Measurements from ENCODE around the gene BCAS3. TPM values are rescaled to one million over a fixed set of nuclear protein-coding genes. Genes with fewer than 3 reads are reported as not detected.

BCAS3 gene
- total RNA-seq, 1 donor from 2014 or later = 30.5 TPM

GRCh38 chr17:61337290-61337689 is 659.6 kb downstream of the BCAS3 start:
- Mint-ChIP-seq H3K4me3 (no peak overlapping the region), H3K36me3 (ENCODE audit: low read depth) (no peaks in the 10 kb centered on the region), H3K27me3 (ENCODE audit: low read depth) (no peaks in the 10 kb centered on the region), H3K4me1 (peaks cover 22% of the 10 kb centered on the region), H3K27ac (ENCODE audit: unreplicated experiment) (no peak overlapping the region), H3K9me3 (no peaks in the 10 kb centered on the region)
- no peak for DNase-seq (ENCODE audit: low read depth, low spot score)
- TF ChIP-seq, protein P1, sequence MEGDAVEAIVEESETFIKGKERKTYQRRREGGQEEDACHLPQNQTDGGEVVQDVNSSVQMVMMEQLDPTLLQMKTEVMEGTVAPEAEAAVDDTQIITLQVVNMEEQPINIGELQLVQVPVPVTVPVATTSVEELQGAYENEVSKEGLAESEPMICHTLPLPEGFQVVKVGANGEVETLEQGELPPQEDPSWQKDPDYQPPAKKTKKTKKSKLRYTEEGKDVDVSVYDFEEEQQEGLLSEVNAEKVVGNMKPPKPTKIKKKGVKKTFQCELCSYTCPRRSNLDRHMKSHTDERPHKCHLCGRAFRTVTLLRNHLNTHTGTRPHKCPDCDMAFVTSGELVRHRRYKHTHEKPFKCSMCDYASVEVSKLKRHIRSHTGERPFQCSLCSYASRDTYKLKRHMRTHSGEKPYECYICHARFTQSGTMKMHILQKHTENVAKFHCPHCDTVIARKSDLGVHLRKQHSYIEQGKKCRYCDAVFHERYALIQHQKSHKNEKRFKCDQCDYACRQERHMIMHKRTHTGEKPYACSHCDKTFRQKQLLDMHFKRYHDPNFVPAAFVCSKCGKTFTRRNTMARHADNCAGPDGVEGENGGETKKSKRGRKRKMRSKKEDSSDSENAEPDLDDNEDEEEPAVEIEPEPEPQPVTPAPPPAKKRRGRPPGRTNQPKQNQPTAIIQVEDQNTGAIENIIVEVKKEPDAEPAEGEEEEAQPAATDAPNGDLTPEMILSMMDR (conservative IDR thresholded peaks at IDR 0.05) = no peak

DNA sequence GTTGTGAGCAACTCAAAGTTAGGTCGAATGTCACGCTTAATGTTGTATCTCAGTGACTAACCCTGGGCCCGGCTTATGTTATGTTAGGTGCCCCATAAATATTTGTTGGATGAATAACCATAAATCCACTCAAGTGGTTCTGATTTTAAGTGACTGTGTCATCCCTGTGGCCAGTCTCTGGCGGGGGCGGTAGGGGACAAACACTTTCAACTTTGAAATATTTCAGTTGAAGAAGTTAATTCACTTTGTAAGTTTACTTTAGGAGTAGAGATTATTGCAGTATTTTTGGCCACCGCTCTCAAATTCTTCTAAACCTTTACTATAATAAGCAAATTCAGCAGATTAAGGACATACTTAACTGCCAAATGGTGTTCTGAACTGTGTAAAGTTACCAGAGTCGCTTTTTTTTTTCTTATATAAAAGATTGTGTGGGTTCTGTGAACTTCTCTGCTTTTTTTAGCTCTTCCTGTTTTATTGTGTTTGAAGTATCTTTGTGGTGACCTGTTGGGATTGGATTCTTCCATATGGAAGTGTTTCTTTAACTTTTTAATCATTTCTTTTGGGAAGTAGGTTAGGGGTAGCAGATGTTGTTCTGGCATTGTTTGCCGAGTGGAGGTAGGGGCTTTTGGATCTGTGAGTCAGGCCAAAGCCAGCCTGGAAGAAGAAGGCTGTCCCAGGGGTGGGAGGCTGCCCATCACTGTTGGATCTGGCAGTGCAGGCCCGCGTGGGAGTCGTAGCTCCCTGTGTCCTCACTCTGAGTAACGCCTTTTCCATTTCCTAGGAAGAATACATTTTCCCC is 660.5 kb downstream of the BCAS3 start:
- no peaks in the 10 kb centered on the region for H3K36me3 Mint-ChIP-seq (ENCODE audit: low read depth)
- DNase-seq (ENCODE audit: low read depth, low spot score) = no peak
- no peak overlapping the region for H3K4me3 Mint-ChIP-seq
- TF ChIP-seq, protein P1 (conservative IDR thresholded peaks at IDR 0.05) = no peak
- no peaks in the 10 kb centered on the region for H3K27me3 Mint-ChIP-seq (ENCODE audit: low read depth)
- H3K9me3 Mint-ChIP-seq = no peaks in the 10 kb centered on the region
- no peak overlapping the region for H3K27ac Mint-ChIP-seq (ENCODE audit: unreplicated experiment)
- H3K4me1 Mint-ChIP-seq = peaks cover 22% of the 10 kb centered on the region

DNA sequence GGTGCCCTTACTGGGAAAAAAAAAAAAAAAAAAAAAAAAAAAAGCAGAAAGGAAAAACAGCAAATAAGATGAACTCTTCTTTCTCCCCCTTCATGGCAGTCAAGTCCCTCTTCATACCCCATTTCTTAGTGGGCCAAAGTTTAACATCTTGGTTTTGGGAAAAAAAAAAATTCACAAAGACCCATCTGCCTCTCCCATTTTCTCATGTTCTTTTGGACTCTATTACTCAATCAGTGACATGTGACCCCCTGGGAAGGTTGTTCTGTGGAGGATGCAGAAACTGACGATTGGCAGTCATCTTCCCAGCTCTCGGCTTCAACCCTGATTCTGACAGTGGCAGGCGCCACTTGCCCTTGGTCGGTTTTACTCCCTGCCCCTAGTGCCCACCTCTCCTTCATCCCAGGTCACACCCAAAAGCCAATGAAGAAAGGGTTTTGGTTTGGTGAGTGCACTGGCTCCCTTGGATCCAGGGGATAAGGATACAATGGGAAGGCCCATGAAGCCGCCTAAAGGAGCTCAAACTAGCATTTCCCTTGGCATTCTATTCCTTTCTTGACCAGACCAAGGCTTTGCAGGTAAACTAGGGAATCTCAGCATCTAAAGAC is 661.3 kb downstream of the BCAS3 start:
- H3K27ac Mint-ChIP-seq (ENCODE audit: unreplicated experiment) = no peak overlapping the region
- H3K27me3 Mint-ChIP-seq (ENCODE audit: low read depth) = no peaks in the 10 kb centered on the region
- TF ChIP-seq, protein P1 (conservative IDR thresholded peaks at IDR 0.05) = no peak
- no peaks in the 10 kb centered on the region for H3K36me3 Mint-ChIP-seq (ENCODE audit: low read depth)
- no peaks in the 10 kb centered on the region for H3K9me3 Mint-ChIP-seq
- no peak overlapping the region for H3K4me3 Mint-ChIP-seq
- peaks cover 22% of the 10 kb centered on the region for H3K4me1 Mint-ChIP-seq
- DNase-seq (ENCODE audit: low read depth, low spot score) = no peak

GRCh38 chr17:61340431-61341209 is 663.0 kb downstream of the BCAS3 start:
- TF ChIP-seq, protein P1 (conservative IDR thresholded peaks at IDR 0.05) = no peak
- no peak overlapping the region for H3K4me3 Mint-ChIP-seq
- no peaks in the 10 kb centered on the region for H3K36me3 Mint-ChIP-seq (ENCODE audit: low read depth)
- no peak overlapping the region for H3K27ac Mint-ChIP-seq (ENCODE audit: unreplicated experiment)
- H3K9me3 Mint-ChIP-seq = no peaks in the 10 kb centered on the region
- H3K4me1 Mint-ChIP-seq = peaks cover 17% of the 10 kb centered on the region
- DNase-seq (ENCODE audit: low read depth, low spot score) = no peak
- H3K27me3 Mint-ChIP-seq (ENCODE audit: low read depth) = no peaks in the 10 kb centered on the region

DNA sequence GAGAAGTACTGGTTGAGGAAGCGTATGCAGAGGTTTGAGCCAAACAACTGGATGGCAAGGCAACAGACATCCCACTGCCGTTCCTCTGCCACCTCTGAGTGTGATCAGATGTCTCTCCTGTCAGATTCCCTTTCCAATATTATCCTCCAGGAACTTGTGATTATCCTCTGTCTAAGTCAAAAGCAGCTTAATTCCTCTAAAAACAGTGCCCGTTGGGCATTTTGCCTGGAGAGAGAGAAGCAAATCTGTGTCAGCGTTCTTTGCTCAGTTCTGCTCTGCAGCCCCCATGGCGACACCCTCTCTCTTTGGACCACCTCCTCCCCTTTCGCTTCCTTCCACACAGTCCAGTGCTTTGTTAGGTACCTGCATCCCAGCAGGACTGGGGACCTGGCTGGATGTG is 665.9 kb downstream of the BCAS3 start:
- no peaks in the 10 kb centered on the region for H3K36me3 Mint-ChIP-seq (ENCODE audit: low read depth)
- H3K27ac Mint-ChIP-seq (ENCODE audit: unreplicated experiment) = no peak overlapping the region
- H3K4me3 Mint-ChIP-seq = no peak overlapping the region
- TF ChIP-seq, protein P1 (conservative IDR thresholded peaks at IDR 0.05) = no peak
- peaks cover 8% of the 10 kb centered on the region for H3K9me3 Mint-ChIP-seq
- peaks cover 10% of the 10 kb centered on the region for H3K4me1 Mint-ChIP-seq
- no peak for DNase-seq (ENCODE audit: low read depth, low spot score)
- no peaks in the 10 kb centered on the region for H3K27me3 Mint-ChIP-seq (ENCODE audit: low read depth)
